OCI-LY3 (cell line): ENCODE data around the gene LTV1.

Experiments used
- H2AFZ ChIP-seq: fragments of 200-600, 300-600 bp; shearing (Covaris generic); 2 replicates; pipeline ENCODE4 v1.6.0; 2014; ENCODE audit warnings: antibody characterized with exemption, low read depth, low read length
- H3K27ac ChIP-seq: fragments of 200-600, 300-600 bp; sonication (generic); 2 replicates; pipeline ENCODE4 v1.5.1; 2014; ENCODE audit warnings: mild to moderate bottlenecking, low read length, moderate library complexity, mixed read lengths
- H3K27me3 ChIP-seq: fragments of 200-600, 300-600 bp; sonication (generic); 2 replicates; pipeline ENCODE4 v1.6.1; 2014; ENCODE audit warnings: low read depth, low read length, mixed read lengths
- H3K36me3 ChIP-seq: fragments of 200-600, 300-600 bp; sonication (generic); replicated peaks from 2 replicates; pipeline ENCODE3; 2014; ENCODE audit warnings: low read depth, low read length, mixed read lengths
- H3K4me1 ChIP-seq: fragments of 300-600, 200-600 bp; sonication (generic); 2 replicates; pipeline ENCODE4 v1.6.1; 2014; ENCODE audit warnings: low read length, mixed read lengths
- H3K4me2 ChIP-seq: fragments of 200-600, 300-600 bp; sonication (generic); 2 replicates; pipeline ENCODE4 v1.6.1; 2014; ENCODE audit warnings: low read length, mixed read lengths
- H3K4me3 ChIP-seq: fragments of 300-600, 200-600 bp; sonication (generic); 2 replicates; pipeline ENCODE4 v1.5.1; 2014; ENCODE audit warnings: antibody characterized with exemption, mild to moderate bottlenecking, low read length, moderate library complexity
- H3K79me2 ChIP-seq: fragments of 300-600, 200-600 bp; shearing (Covaris generic); 2 replicates; pipeline ENCODE4 v1.6.1; 2014; ENCODE audit warnings: mild to moderate bottlenecking, low read length, mixed read lengths
- H3K9ac ChIP-seq: fragments of 300-600, 200-600 bp; shearing (Covaris generic); 2 replicates; pipeline ENCODE4 v1.6.0; 2014; ENCODE audit warnings: mild to moderate bottlenecking, low read length, moderate library complexity
- H3K9me3 ChIP-seq: fragments of 200-600, 300-600 bp; shearing (Covaris generic); 2 replicates; pipeline ENCODE4 v1.6.1; 2014; ENCODE audit warnings: low read length, mixed read lengths; ENCODE audit not compliant: insufficient read depth
- H4K20me1 ChIP-seq: fragments of 200-600, 300-600 bp; sonication (generic); 2 replicates; pipeline ENCODE4 v1.6.1; 2016; ENCODE audit warnings: low read length, mixed read lengths; ENCODE audit not compliant: insufficient read depth
- EZH2phosphoT487 ChIP-seq: fragments of 200-600 bp; shearing (Covaris generic); IDR thresholded peaks from 2 replicates; pipeline ENCODE4 v1.6.1; 2018; ENCODE audit warnings: antibody characterized with exemption, mixed run types, low read depth
- TF ChIP-seq, protein P1 (sequence below): fragments of 200-600, 300-600 bp; sonication (generic); IDR thresholded peaks from 2 replicates; pipeline ENCODE4 v1.5.1; 2014; ENCODE audit warnings: antibody characterized with exemption, low read length, low read depth

LTV1 gene

DNA sequence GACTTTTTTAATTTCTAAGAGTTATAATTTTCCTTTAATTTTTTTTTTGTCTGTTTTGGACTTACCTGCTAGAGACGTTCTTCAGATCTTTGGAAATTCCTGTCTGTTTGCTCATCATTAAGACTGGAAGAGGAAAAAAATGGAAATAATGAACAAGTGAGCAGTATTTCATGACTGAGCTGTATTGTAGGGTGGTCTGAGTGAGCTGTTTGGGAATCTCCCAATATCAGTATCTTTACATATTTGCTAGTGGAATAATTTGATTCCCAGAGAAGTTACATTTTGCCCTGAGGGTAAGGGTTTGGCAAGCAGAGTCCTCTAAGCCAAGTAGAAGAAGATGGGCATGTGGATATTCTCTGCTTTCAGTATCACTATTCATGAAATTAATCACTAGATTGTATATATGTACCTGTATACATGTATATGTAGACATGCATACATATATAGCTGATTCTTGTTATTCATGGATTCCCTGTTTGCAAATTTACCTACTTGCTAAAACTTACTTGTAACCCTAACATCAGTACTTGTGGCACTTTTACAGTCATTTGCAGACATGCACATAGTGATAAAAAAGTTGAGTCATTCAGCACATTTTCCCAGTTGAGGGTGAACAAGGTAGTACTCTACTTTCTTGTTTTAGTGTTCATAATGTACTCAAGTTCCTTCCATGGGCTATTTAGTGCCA lies 34.6 kb downstream of the LTV1 start:
- Histone ChIP-seq H3K27me3 (no peaks in the 10 kb centered on the region), H2AFZ (no peak overlapping the region), H3K79me2 (no peaks in the 10 kb centered on the region), H3K4me2 (no peak overlapping the region), H3K9ac (no peak overlapping the region), H3K9me3 (no peaks in the 10 kb centered on the region), H3K4me1 (peaks cover 4% of the 10 kb centered on the region; the same call in 1 of the 2 replicates), H3K36me3 (no peaks in the 10 kb centered on the region), H4K20me1 (no peaks in the 10 kb centered on the region), H3K4me3 (no peak overlapping the region), H3K27ac (no peak overlapping the region)
- TF ChIP-seq, protein P1, sequence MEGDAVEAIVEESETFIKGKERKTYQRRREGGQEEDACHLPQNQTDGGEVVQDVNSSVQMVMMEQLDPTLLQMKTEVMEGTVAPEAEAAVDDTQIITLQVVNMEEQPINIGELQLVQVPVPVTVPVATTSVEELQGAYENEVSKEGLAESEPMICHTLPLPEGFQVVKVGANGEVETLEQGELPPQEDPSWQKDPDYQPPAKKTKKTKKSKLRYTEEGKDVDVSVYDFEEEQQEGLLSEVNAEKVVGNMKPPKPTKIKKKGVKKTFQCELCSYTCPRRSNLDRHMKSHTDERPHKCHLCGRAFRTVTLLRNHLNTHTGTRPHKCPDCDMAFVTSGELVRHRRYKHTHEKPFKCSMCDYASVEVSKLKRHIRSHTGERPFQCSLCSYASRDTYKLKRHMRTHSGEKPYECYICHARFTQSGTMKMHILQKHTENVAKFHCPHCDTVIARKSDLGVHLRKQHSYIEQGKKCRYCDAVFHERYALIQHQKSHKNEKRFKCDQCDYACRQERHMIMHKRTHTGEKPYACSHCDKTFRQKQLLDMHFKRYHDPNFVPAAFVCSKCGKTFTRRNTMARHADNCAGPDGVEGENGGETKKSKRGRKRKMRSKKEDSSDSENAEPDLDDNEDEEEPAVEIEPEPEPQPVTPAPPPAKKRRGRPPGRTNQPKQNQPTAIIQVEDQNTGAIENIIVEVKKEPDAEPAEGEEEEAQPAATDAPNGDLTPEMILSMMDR: no peak
- no peak for TF ChIP-seq EZH2phosphoT487

DNA sequence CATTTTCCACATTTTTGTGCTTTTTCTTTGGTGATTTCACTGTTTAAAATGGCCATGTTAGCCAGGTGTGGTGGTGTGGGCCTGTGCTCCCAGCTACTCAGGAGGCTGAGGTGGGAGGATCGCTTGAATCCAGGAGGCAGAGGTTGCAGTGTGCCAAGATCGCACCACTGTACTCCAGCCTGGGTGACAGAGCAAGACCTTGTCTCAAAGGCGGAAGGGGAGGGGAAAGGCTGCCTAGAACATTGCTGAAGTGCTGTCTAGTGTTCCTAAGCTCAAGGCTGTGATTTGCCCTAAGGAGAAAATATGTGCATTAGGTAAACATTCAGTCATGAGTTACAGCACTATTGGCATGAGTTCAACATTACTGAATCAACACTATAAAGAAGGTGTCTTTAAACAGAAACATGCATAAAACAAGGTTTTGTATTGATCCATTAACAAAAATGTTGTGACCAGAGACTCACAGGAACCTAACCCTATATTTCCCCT lies 35.2 kb downstream of the LTV1 start:
- Histone ChIP-seq H3K79me2 (no peaks in the 10 kb centered on the region), H2AFZ (no peak overlapping the region), H3K4me2 (no peak overlapping the region), H3K9ac (no peak overlapping the region), H4K20me1 (no peaks in the 10 kb centered on the region), H3K36me3 (no peaks in the 10 kb centered on the region), H3K4me3 (no peak overlapping the region), H3K4me1 (0 out of 2 replicates have a peak, but pooled peaks cover 4% of the 10 kb centered on the region), H3K27ac (no peak overlapping the region), H3K9me3 (no peaks in the 10 kb centered on the region), H3K27me3 (no peaks in the 10 kb centered on the region)
- TF ChIP-seq EZH2phosphoT487: no peak
- TF ChIP-seq, protein P1: no peak

DNA sequence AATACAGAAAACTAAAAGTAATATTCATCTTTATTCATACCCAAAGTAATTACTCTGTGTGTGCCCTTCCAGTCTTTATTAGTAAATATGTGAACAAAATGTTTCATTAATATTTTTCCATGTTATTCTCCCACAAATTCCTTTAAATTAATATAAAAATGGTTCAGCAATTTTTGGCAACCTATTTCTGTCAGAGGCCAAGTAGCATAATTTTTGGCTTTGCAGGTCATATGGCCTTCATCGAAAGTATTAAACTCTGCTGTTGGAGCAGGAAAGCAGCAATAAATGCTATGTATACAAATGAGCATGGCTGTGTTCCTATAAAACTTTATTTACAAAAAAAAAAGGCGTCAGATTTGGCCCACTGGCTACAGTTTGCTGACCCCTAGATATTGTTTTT lies 37.3 kb downstream of the LTV1 start:
- TF ChIP-seq, protein P1: no peak
- no peak for TF ChIP-seq EZH2phosphoT487
- H3K27me3 ChIP-seq: no peaks in the 10 kb centered on the region

DNA sequence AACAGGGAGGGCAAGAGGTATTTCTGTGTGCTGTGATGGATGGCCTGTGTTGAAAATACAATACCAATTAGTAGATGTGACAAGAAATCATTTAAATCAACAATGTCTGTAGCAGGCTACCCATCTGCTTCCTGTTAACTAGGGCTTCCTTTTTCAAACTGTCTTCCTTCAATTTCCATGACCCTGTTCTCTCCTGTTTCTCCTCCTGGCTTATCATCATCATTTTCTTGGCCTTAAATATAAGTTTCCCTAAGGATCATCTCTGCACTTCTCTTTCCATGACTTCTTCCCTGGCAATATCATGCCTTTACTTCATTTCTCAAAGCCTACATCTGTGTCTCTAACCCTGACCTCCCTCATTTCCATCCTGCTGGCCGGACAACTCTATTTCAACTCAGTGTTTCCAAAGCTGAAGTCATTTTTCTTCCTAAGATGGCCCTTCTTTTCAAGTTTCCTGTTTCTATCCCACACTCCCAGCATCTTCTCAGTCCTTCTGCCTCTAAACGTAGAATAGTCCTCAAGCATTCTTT lies 39.3 kb downstream of the LTV1 start:
- H3K4me1 ChIP-seq: no peaks in the 10 kb centered on the region
- no peaks in the 10 kb centered on the region for H3K27me3 ChIP-seq
- H3K36me3 ChIP-seq: no peaks in the 10 kb centered on the region
- H3K9ac ChIP-seq: no peak overlapping the region
- H2AFZ ChIP-seq: no peak overlapping the region
- no peak overlapping the region for H3K4me2 ChIP-seq
- H3K27ac ChIP-seq: no peak overlapping the region
- no peaks in the 10 kb centered on the region for H3K79me2 ChIP-seq
- TF ChIP-seq, protein P1: no peak
- no peak for TF ChIP-seq EZH2phosphoT487
- H4K20me1 ChIP-seq: no peaks in the 10 kb centered on the region
- no peak overlapping the region for H3K4me3 ChIP-seq
- H3K9me3 ChIP-seq: no peaks in the 10 kb centered on the region

More for the DNA sequence above, 37.3 kb downstream of the LTV1 start:
- H3K79me2 ChIP-seq: no peaks in the 10 kb centered on the region
- no peak overlapping the region for H2AFZ ChIP-seq
- H3K4me3 ChIP-seq: no peak overlapping the region
- no peak overlapping the region for H3K9ac ChIP-seq
- no peaks in the 10 kb centered on the region for H4K20me1 ChIP-seq
- H3K9me3 ChIP-seq: no peaks in the 10 kb centered on the region
- H3K36me3 ChIP-seq: no peaks in the 10 kb centered on the region
- H3K4me2 ChIP-seq: no peak overlapping the region
- no peak overlapping the region for H3K27ac ChIP-seq
- no peaks in the 10 kb centered on the region for H3K4me1 ChIP-seq
